T-helper 2 cell treated with Interferon-gamma antibody and Interleukin-4, amounts not matched to agents 5 μg/mL and 100 μg/mL, for 36 hours (primary cell): ENCODE results near the gene TEX13A.
"Not testable (repeated sequence)": the region's sequence is repeated elsewhere in the genome, so short reads cannot be mapped to it uniquely, and the experiment has no call there.

Experiments
- DNase-seq: peaks from one replicate; pipeline ENCODE4 v3.0.0; 2021; ENCODE audit warnings: low spot score
- H3K27ac Mint-ChIP-seq: one replicate; pipeline ENCODE4 v1.8.0; 2021; ENCODE audit warnings: mild to moderate bottlenecking, mixed read lengths
- H3K27me3 Mint-ChIP-seq: one replicate; pipeline ENCODE4 v1.8.0; 2021; ENCODE audit warnings: low read depth, mixed read lengths
- H3K36me3 Mint-ChIP-seq: one replicate; pipeline ENCODE4 v1.8.0; 2021; ENCODE audit warnings: low read depth, mixed read lengths
- H3K4me1 Mint-ChIP-seq: one replicate; pipeline ENCODE4 v1.8.0; 2021; ENCODE audit warnings: low read depth, mixed read lengths
- H3K4me3 Mint-ChIP-seq: one replicate; pipeline ENCODE4 v1.8.0; 2022; ENCODE audit warnings: mild to moderate bottlenecking, moderate library complexity, mixed read lengths
- H3K9me3 Mint-ChIP-seq: one replicate; pipeline ENCODE4 v1.8.0; 2021; ENCODE audit warnings: mixed read lengths

The TEX13A gene

GRCh38 chrX:105220636-105221035 is at the start of gene TEX13A:
TEX13A (minus strand) TSS chrX:105220694; CDS start chrX:105220397, 297 bp downstream.
- DNase-seq, result no peak
- H3K4me3 Mint-ChIP-seq, result no peak within 1 kb of the TSS
- H3K36me3 Mint-ChIP-seq, result no peaks in the 10 kb centered on the region
- H3K4me1 Mint-ChIP-seq, result no peaks in the 10 kb centered on the region
- H3K9me3 Mint-ChIP-seq, result peaks cover 15% of the 10 kb centered on the region
- H3K27ac Mint-ChIP-seq, result no peak within 1 kb of the TSS
- no peaks in the 10 kb centered on the region for H3K27me3 Mint-ChIP-seq

GRCh38 chrX:105269386-105269785 is 48.9 kb upstream of the TEX13A start:
- H3K36me3 Mint-ChIP-seq, result no peaks in the 10 kb centered on the region
- no peaks in the 10 kb centered on the region for H3K9me3 Mint-ChIP-seq
- no peaks in the 10 kb centered on the region for H3K4me1 Mint-ChIP-seq
- no peak overlapping the region for H3K4me3 Mint-ChIP-seq
- no peak for DNase-seq
- no peak overlapping the region for H3K27ac Mint-ChIP-seq
- no peaks in the 10 kb centered on the region for H3K27me3 Mint-ChIP-seq

GRCh38 chrX:105267167-105267566 is 46.7 kb upstream of the TEX13A start:
- H3K27me3 Mint-ChIP-seq, result no peaks in the 10 kb centered on the region
- H3K36me3 Mint-ChIP-seq, result no peaks in the 10 kb centered on the region
- H3K4me1 Mint-ChIP-seq, result no peaks in the 10 kb centered on the region
- no peak overlapping the region for H3K4me3 Mint-ChIP-seq
- H3K27ac Mint-ChIP-seq, result no peak overlapping the region
- no peak for DNase-seq
- no peaks in the 10 kb centered on the region for H3K9me3 Mint-ChIP-seq

- no peak overlapping the region for H3K4me3 Mint-ChIP-seq
- peaks cover under 1% of the 10 kb centered on the region for H3K9me3 Mint-ChIP-seq
- H3K36me3 Mint-ChIP-seq, result no peaks in the 10 kb centered on the region
- no peaks in the 10 kb centered on the region for H3K27me3 Mint-ChIP-seq
- no peak overlapping the region for H3K27ac Mint-ChIP-seq
- DNase-seq, result no peak
- H3K4me1 Mint-ChIP-seq, result no peaks in the 10 kb centered on the region
Measured at GRCh38 chrX:105266456-105266855, 46.0 kb upstream of the TEX13A start.

- DNase-seq, result no peak
- no peaks in the 10 kb centered on the region for H3K4me1 Mint-ChIP-seq
- H3K4me3 Mint-ChIP-seq, result no peak overlapping the region
- H3K27me3 Mint-ChIP-seq, result no peaks in the 10 kb centered on the region
- no peak overlapping the region for H3K27ac Mint-ChIP-seq
- no peaks in the 10 kb centered on the region for H3K36me3 Mint-ChIP-seq
- H3K9me3 Mint-ChIP-seq, result peaks cover 4% of the 10 kb centered on the region
Measured at GRCh38 chrX:105265093-105265492, 44.6 kb upstream of the TEX13A start.

- peaks cover 5% of the 10 kb centered on the region for H3K9me3 Mint-ChIP-seq
- no peaks in the 10 kb centered on the region for H3K27me3 Mint-ChIP-seq
- no peak for DNase-seq
- H3K27ac Mint-ChIP-seq, result no peak overlapping the region
- H3K36me3 Mint-ChIP-seq, result no peaks in the 10 kb centered on the region
- no peaks in the 10 kb centered on the region for H3K4me1 Mint-ChIP-seq
- no peak overlapping the region for H3K4me3 Mint-ChIP-seq
Measured at GRCh38 chrX:105263801-105264200, 43.3 kb upstream of the TEX13A start.

- H3K27me3 Mint-ChIP-seq, result no peaks in the 10 kb centered on the region
- no peak overlapping the region for H3K4me3 Mint-ChIP-seq
- peaks cover 8% of the 10 kb centered on the region for H3K9me3 Mint-ChIP-seq
- no peaks in the 10 kb centered on the region for H3K36me3 Mint-ChIP-seq
- H3K4me1 Mint-ChIP-seq, result no peaks in the 10 kb centered on the region
- DNase-seq, result no peak
- no peak overlapping the region for H3K27ac Mint-ChIP-seq
Measured at GRCh38 chrX:105263171-105263570, 42.7 kb upstream of the TEX13A start.

GRCh38 chrX:105260291-105261043 is 40.0 kb upstream of the TEX13A start:
- H3K36me3 Mint-ChIP-seq, result no peaks in the 10 kb centered on the region
- no peaks in the 10 kb centered on the region for H3K27me3 Mint-ChIP-seq
- H3K4me3 Mint-ChIP-seq, result no peak overlapping the region
- no peak for DNase-seq
- H3K27ac Mint-ChIP-seq, result no peak overlapping the region
- peaks cover 8% of the 10 kb centered on the region for H3K9me3 Mint-ChIP-seq
- no peaks in the 10 kb centered on the region for H3K4me1 Mint-ChIP-seq

GRCh38 chrX:105241056-105241455 is 20.6 kb upstream of the TEX13A start:
- DNase-seq, result no peak
- Mint-ChIP-seq H3K27me3 (no peaks in the 10 kb centered on the region), H3K4me1 (no peaks in the 10 kb centered on the region), H3K4me3 (no peak overlapping the region), H3K27ac (no peak overlapping the region), H3K9me3 (no peaks in the 10 kb centered on the region), H3K36me3 (no peaks in the 10 kb centered on the region)

GRCh38 chrX:105237407-105237806 is 16.9 kb upstream of the TEX13A start:
- H3K9me3 Mint-ChIP-seq, DNase-seq, H3K4me1 Mint-ChIP-seq, H3K4me3 Mint-ChIP-seq, H3K36me3 Mint-ChIP-seq, H3K27me3 Mint-ChIP-seq, H3K27ac Mint-ChIP-seq: not testable (repeated sequence)

GRCh38 chrX:105229146-105229545 is 8.7 kb upstream of the TEX13A start:
- Mint-ChIP-seq H3K4me1 (no peaks in the 10 kb centered on the region), H3K27me3 (no peaks in the 10 kb centered on the region), H3K36me3 (no peaks in the 10 kb centered on the region), H3K4me3 (no peak overlapping the region), H3K27ac (no peak overlapping the region), H3K9me3 (no peaks in the 10 kb centered on the region)
- no peak for DNase-seq

- no peak overlapping the region for H3K27ac Mint-ChIP-seq
- no peaks in the 10 kb centered on the region for H3K27me3 Mint-ChIP-seq
- no peaks in the 10 kb centered on the region for H3K4me1 Mint-ChIP-seq
- H3K36me3 Mint-ChIP-seq, result no peaks in the 10 kb centered on the region
- no peak for DNase-seq
- no peaks in the 10 kb centered on the region for H3K9me3 Mint-ChIP-seq
- H3K4me3 Mint-ChIP-seq, result no peak overlapping the region
Measured at GRCh38 chrX:105228602-105229001, 8.1 kb upstream of the TEX13A start.

GRCh38 chrX:105226499-105226898 is 6.0 kb upstream of the TEX13A start:
- H3K4me3 Mint-ChIP-seq, result no peak overlapping the region
- H3K4me1 Mint-ChIP-seq, result no peaks in the 10 kb centered on the region
- no peaks in the 10 kb centered on the region for H3K27me3 Mint-ChIP-seq
- H3K36me3 Mint-ChIP-seq, result no peaks in the 10 kb centered on the region
- no peak overlapping the region for H3K27ac Mint-ChIP-seq
- peaks cover 4% of the 10 kb centered on the region for H3K9me3 Mint-ChIP-seq
- DNase-seq, result no peak

- no peak overlapping the region for H3K4me3 Mint-ChIP-seq
- peaks cover 11% of the 10 kb centered on the region for H3K9me3 Mint-ChIP-seq
- no peak overlapping the region for H3K27ac Mint-ChIP-seq
- H3K4me1 Mint-ChIP-seq, result no peaks in the 10 kb centered on the region
- no peak for DNase-seq
- H3K27me3 Mint-ChIP-seq, result no peaks in the 10 kb centered on the region
- H3K36me3 Mint-ChIP-seq, result no peaks in the 10 kb centered on the region
Measured at GRCh38 chrX:105221374-105221773, 880 bp upstream of the TEX13A start.
